OCI-LY1 (cell line): ENCODE measurements around the gene SCNN1B.
"Not testable (repeated sequence)": the region's sequence is repeated elsewhere in the genome, so short reads cannot be mapped to it uniquely, and the experiment has no call there.

Experiments used
- H2AFZ ChIP-seq: fragments of 200-600 bp; sonication (generic), shearing (Covaris generic); 2 replicates; pipeline ENCODE4 v1.6.0; 2014; ENCODE audit warnings: antibody characterized with exemption, mild to moderate bottlenecking, low read length
- H3F3A ChIP-seq: fragments of 200-600 bp; sonication (generic), shearing (Covaris generic); 2 replicates; pipeline ENCODE4 v1.6.0; 2014; ENCODE audit warnings: mild to moderate bottlenecking, antibody characterized with exemption, low read length, moderate library complexity; ENCODE audit not compliant: insufficient read depth
- H3K27ac ChIP-seq: fragments of 200-600 bp; sonication (generic); 2 replicates; pipeline ENCODE4 v1.5.1; 2014; ENCODE audit warnings: low read length, mixed run types, mild to moderate bottlenecking, low read depth; ENCODE audit not compliant: poor library complexity, severe bottlenecking
- H3K27me3 ChIP-seq: fragments of 200-600 bp; sonication (generic); 2 replicates; pipeline ENCODE4 v1.6.0; 2014; ENCODE audit warnings: antibody characterized with exemption, mild to moderate bottlenecking, low read length, moderate library complexity; ENCODE audit not compliant: insufficient read depth
- H3K36me3 ChIP-seq: fragments of 200-600 bp; sonication (generic); 2 replicates; pipeline ENCODE4 v1.6.1; 2014; ENCODE audit warnings: mild to moderate bottlenecking, antibody characterized with exemption, low read length, moderate library complexity, mixed read lengths; ENCODE audit not compliant: insufficient read depth
- H3K4me1 ChIP-seq: fragments of 200-600 bp; sonication (generic); 2 replicates; pipeline ENCODE4 v1.5.1; 2014; ENCODE audit warnings: mild to moderate bottlenecking, low read length, moderate library complexity; ENCODE audit not compliant: insufficient read depth, severe bottlenecking
- H3K4me2 ChIP-seq: fragments of 200-600 bp; sonication (generic), shearing (Covaris generic); 2 replicates; pipeline ENCODE4 v1.6.1; 2014; ENCODE audit warnings: low read length
- H3K4me3 ChIP-seq: fragments of 200-600 bp; sonication (generic); 2 replicates; pipeline ENCODE4 v1.5.1; 2014; ENCODE audit warnings: low read length, low read depth, mild to moderate bottlenecking, mixed read lengths; ENCODE audit not compliant: poor library complexity, severe bottlenecking
- H3K79me2 ChIP-seq: fragments of 200-600 bp; shearing (Covaris generic); 2 replicates; pipeline ENCODE4 v1.6.1; 2016; ENCODE audit warnings: mixed run types, low read length, mixed read lengths; ENCODE audit not compliant: insufficient read depth
- H3K9ac ChIP-seq: fragments of 200-600 bp; sonication (generic), shearing (Covaris generic); 2 replicates; pipeline ENCODE4 v1.6.1; 2014; ENCODE audit warnings: mild to moderate bottlenecking, low read length, mixed read lengths
- H3K9me2 ChIP-seq: fragments of 200-600 bp; sonication (generic), shearing (Covaris generic); 2 replicates; pipeline ENCODE4 v1.6.1; 2014; ENCODE audit warnings: low read depth, mild to moderate bottlenecking, low read length, mixed read lengths
- H3K9me3 ChIP-seq: fragments of 200-600 bp; shearing (Covaris generic); 2 replicates; pipeline ENCODE4 v1.6.1; 2014; ENCODE audit warnings: low read length, mixed read lengths
- H4K20me1 ChIP-seq: fragments of 200-600 bp; sonication (generic), shearing (Covaris generic); 2 replicates; pipeline ENCODE4 v1.6.0; 2016; ENCODE audit warnings: mild to moderate bottlenecking, low read length; ENCODE audit not compliant: insufficient read depth
- CTCF ChIP-seq: fragments of 200-600 bp; sonication (generic), shearing (Covaris generic); IDR thresholded peaks from 2 replicates; pipeline ENCODE4 v1.5.1; 2017; ENCODE audit warnings: mild to moderate bottlenecking, antibody characterized with exemption, low read length, moderate library complexity, mixed read lengths
- EZH2 ChIP-seq: fragments of 200-600 bp; sonication (generic), shearing (Covaris generic); IDR thresholded peaks from 2 replicates; pipeline ENCODE4 v1.8.0; 2017; ENCODE audit warnings: borderline replicate concordance, mixed run types, mild to moderate bottlenecking, antibody characterized with exemption, low read length, moderate library complexity, mixed read lengths

SCNN1B gene

DNA sequence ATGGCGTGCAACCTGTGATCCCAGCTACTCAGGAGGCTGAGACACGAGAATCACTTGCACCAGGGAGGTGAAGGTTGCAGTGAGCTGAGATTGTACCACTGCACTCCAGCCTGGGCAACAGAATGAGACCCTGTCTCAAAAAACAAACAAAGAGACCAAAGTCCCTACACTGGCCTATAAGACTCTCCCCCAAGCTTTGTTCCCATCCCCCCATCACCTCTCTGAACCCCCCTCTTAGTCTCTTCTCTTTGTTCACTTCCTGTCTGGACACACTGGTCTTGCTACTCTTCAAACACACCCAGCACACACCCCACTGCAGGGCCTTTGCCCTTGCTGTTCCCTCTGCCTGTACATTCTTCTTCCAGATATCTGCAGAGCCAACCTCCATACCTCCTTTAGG lies 7.8 kb upstream of the SCNN1B start:
- TF ChIP-seq CTCF: no peak
- Histone ChIP-seq H3K4me2 (no peak overlapping the region), H3K9me3 (no peaks in the 10 kb centered on the region), H3K9ac (no peak overlapping the region), H3K4me3 (no peak overlapping the region), H3K9me2 (no peaks in the 10 kb centered on the region), H2AFZ (no peak overlapping the region), H3K36me3 (no peaks in the 10 kb centered on the region), H4K20me1 (no peaks in the 10 kb centered on the region), H3F3A (no peaks in the 10 kb centered on the region), H3K27me3 (0 out of 2 replicates have a peak, but pooled peaks cover 4% of the 10 kb centered on the region), H3K27ac (no peak overlapping the region), H3K4me1 (peaks cover 4% of the 10 kb centered on the region), H3K79me2 (no peaks in the 10 kb centered on the region)

- H3K4me2 ChIP-seq: no peak overlapping the region
- H2AFZ ChIP-seq: peak overlapping the region; percentile 62
- no peaks in the 10 kb centered on the region for H3F3A ChIP-seq
- no peaks in the 10 kb centered on the region for H3K9me3 ChIP-seq
- H3K9me2 ChIP-seq: no peaks in the 10 kb centered on the region
- H3K79me2 ChIP-seq: no peaks in the 10 kb centered on the region
- TF ChIP-seq EZH2: no peak
- TF ChIP-seq CTCF: peak; percentile 74
- H3K27me3 ChIP-seq: peaks cover 9% of the 10 kb centered on the region; the same call in 1 of the 2 replicates
- peaks cover 4% of the 10 kb centered on the region for H3K4me1 ChIP-seq
- H3K9ac ChIP-seq: no peak overlapping the region
- no peaks in the 10 kb centered on the region for H3K36me3 ChIP-seq
- no peak overlapping the region for H3K4me3 ChIP-seq
- H3K27ac ChIP-seq: no peak overlapping the region
- no peaks in the 10 kb centered on the region for H4K20me1 ChIP-seq
Observed at GRCh38 chr16:23296994-23297393, 5.1 kb upstream of the SCNN1B start.

GRCh38 chr16:23298290-23298915 lies 3.7 kb upstream of the SCNN1B start:
- Histone ChIP-seq H3K4me2 (no peak overlapping the region), H2AFZ (no peak overlapping the region), H3K36me3 (no peaks in the 10 kb centered on the region), H3K9me3 (no peaks in the 10 kb centered on the region), H3K27me3 (peaks cover 9% of the 10 kb centered on the region; the same call in 1 of the 2 replicates), H3F3A (no peaks in the 10 kb centered on the region), H3K4me3 (no peak overlapping the region), H3K27ac (no peak overlapping the region), H4K20me1 (no peaks in the 10 kb centered on the region), H3K4me1 (peaks cover 11% of the 10 kb centered on the region), H3K9ac (no peak overlapping the region), H3K79me2 (no peaks in the 10 kb centered on the region), H3K9me2 (no peaks in the 10 kb centered on the region)
- TF ChIP-seq CTCF (no peak), EZH2 (no peak)

DNA sequence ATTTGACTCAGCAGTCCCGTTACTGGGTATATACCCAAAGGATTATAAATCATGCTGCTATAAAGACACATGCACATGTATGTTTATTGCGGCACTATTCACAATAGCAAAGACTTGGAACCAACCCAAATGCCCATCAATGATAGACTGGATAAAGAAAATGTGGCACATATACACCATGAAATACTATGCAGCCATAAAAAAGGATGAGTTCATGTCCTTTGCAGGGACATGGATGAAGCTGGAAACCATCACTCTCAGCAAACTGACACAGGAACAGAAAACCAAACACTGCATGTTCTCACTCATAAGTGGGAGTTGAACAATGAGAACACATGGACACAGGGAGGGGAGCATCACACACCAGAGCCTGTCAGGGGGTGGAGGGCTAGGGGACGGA lies 2.3 kb upstream of the SCNN1B start:
- H3K9me2 ChIP-seq, H3K27ac ChIP-seq: not testable (repeated sequence)
- H3K4me1 ChIP-seq: peaks cover 11% of the 10 kb centered on the region

More for the DNA sequence above, 2.3 kb upstream of the SCNN1B start:
- H3K79me2 ChIP-seq, H3K27me3 ChIP-seq, H4K20me1 ChIP-seq, H3F3A ChIP-seq, H2AFZ ChIP-seq, H3K4me2 ChIP-seq, H3K9ac ChIP-seq, H3K4me3 ChIP-seq, H3K9me3 ChIP-seq, H3K36me3 ChIP-seq: not testable (repeated sequence)
